Myocyte (in vitro differentiated cells): ENCODE measurements around the gene GPRC5B. TPM values are rescaled to one million over a fixed set of nuclear protein-coding genes. Genes with fewer than 3 reads are reported as not detected.
A peak's percentile ranks its signal among the peaks of the same experiment; 100 is the strongest.

Source experiments
- DNase-seq: peaks from one replicate; pipeline ENCODE4 v3.0.0-alpha.2; 2012; ENCODE audit warnings: low read depth
- polyA plus RNA-seq: library from polyadenylated mRNA; unstranded; fragments of >200 nt; gene quantifications from one replicate; pipeline ENCODE4 v1.2.1, GENCODE V29; 2012; ENCODE audit warnings: missing spikeins
- total RNA-seq: library from RNA; depleted of rRNA; stranded (reverse); fragments of >200 nt; gene quantifications from 2 replicates; pipeline ENCODE4 v1.2.3, GENCODE V29; 2014

Gene GPRC5B
- total RNA-seq = 26.5 and 52.9 TPM in 2 replicates
- polyA plus RNA-seq = 44.6 TPM

GRCh38 chr16:19884611-19885450 is at the start of gene GPRC5B:
GPRC5B (minus strand) TSS chr16:19884848; CDS start chr16:19872845, 12,003 bp downstream.
- peak; percentile 62 for DNase-seq

GRCh38 chr16:19933740-19934139 is 49.1 kb upstream of the GPRC5B start:
- DNase-seq = no peak

GRCh38 chr16:19929062-19929511 is 44.4 kb upstream of the GPRC5B start:
- no peak for DNase-seq

- DNase-seq = no peak
These were observed 43.8 kb upstream of the GPRC5B start for GRCh38 chr16:19928432-19928831.

GRCh38 chr16:19926449-19927390 is 42.1 kb upstream of the GPRC5B start:
- DNase-seq = peak; percentile 21

- DNase-seq = no peak
These were observed 38.7 kb upstream of the GPRC5B start for GRCh38 chr16:19923396-19923795.

GRCh38 chr16:19919142-19919541 is 34.5 kb upstream of the GPRC5B start:
- no peak for DNase-seq

GRCh38 chr16:19916064-19916463 is 31.4 kb upstream of the GPRC5B start:
- DNase-seq = no peak

- DNase-seq = no peak
These were observed 30.2 kb upstream of the GPRC5B start for GRCh38 chr16:19914877-19915276.

GRCh38 chr16:19913340-19913645 is 28.6 kb upstream of the GPRC5B start:
- no peak for DNase-seq

- DNase-seq = no peak
These were observed 28.0 kb upstream of the GPRC5B start for GRCh38 chr16:19912455-19913339.

- no peak for DNase-seq
These were observed 27.3 kb upstream of the GPRC5B start for GRCh38 chr16:19911747-19912454.

- DNase-seq = no peak
These were observed 26.6 kb upstream of the GPRC5B start for GRCh38 chr16:19911204-19911603.

GRCh38 chr16:19909750-19910322 is 25.2 kb upstream of the GPRC5B start:
- no peak for DNase-seq

GRCh38 chr16:19908921-19909320 is 24.3 kb upstream of the GPRC5B start:
- no peak for DNase-seq

GRCh38 chr16:19907161-19907992 is 22.7 kb upstream of the GPRC5B start:
- peak; percentile 68 for DNase-seq

GRCh38 chr16:19901164-19901563 is 16.5 kb upstream of the GPRC5B start:
- DNase-seq = no peak

GRCh38 chr16:19899605-19899955 is 14.9 kb upstream of the GPRC5B start:
- no peak for DNase-seq

- peak; percentile 74 for DNase-seq
These were observed 14.4 kb upstream of the GPRC5B start for GRCh38 chr16:19898924-19899604.
